GM12878 (cell line): ENCODE data around the gene CLEC4G. TPM values are rescaled to one million over a fixed set of nuclear protein-coding genes. Genes with fewer than 3 reads are reported as not detected.

Source experiments
- BHLHE40 ChIP-seq, 2 experiments: fragments of 450-650 bp in 1 of 2; IDR thresholded peaks; 2 replicates each; pipeline ENCODE4 v1.6.1; 2011 to 2017; ENCODE audit warnings: low read depth in 2 of 2, borderline replicate concordance in 1 of 2, improper control_type of control experiment in 1 of 2, low read length in 1 of 2, mild to moderate bottlenecking in 1 of 2
- CHD2 ChIP-seq: IDR thresholded peaks from 2 replicates; pipeline ENCODE4 v1.6.1; 2011; ENCODE audit warnings: low read depth, low read length, improper control_type of control experiment, borderline replicate concordance
- CREB1 ChIP-seq: IDR thresholded peaks from 2 replicates; pipeline ENCODE4 v1.6.1; 2012; ENCODE audit warnings: low read depth, mild to moderate bottlenecking, inconsistent platforms
- EP300 ChIP-seq, 2 experiments: fragments of 150-350 bp in 1 of 2; IDR thresholded peaks; 2 replicates each; pipeline ENCODE4 v1.6.1; 2011 to 2012; ENCODE audit warnings: low read depth in 2 of 2, low read length in 2 of 2, borderline replicate concordance in 1 of 2, improper control_type of control experiment in 1 of 2, inconsistent platforms in 1 of 2; ENCODE audit not compliant: control insufficient read depth in 1 of 2
- FOXK2 ChIP-seq: fragments of 450-650 bp; IDR thresholded peaks from 2 replicates; pipeline ENCODE4 v1.6.1; 2017; ENCODE audit warnings: mild to moderate bottlenecking, moderate library complexity
- IKZF1 ChIP-seq: fragments of 450-650 bp; conservative IDR thresholded peaks from 2 replicates; pipeline ENCODE4 v1.6.1; 2017; ENCODE audit warnings: antibody characterized with exemption, mild to moderate bottlenecking
- IRF5 ChIP-seq: fragments of 450-650 bp; IDR thresholded peaks from 2 replicates; pipeline ENCODE4 v1.6.1; 2017; ENCODE audit warnings: borderline replicate concordance
- JUND ChIP-seq: IDR thresholded peaks from 2 replicates; pipeline ENCODE4 v1.6.1; 2012; ENCODE audit warnings: low read depth, mild to moderate bottlenecking, low read length, improper control_type of control experiment, moderate library complexity
- MAX ChIP-seq: IDR thresholded peaks from 2 replicates; pipeline ENCODE4 v1.6.1; 2012; ENCODE audit warnings: low read depth, low read length, improper control_type of control experiment
- MEF2A ChIP-seq: IDR thresholded peaks from 2 replicates; pipeline ENCODE4 v1.6.1; 2011; ENCODE audit warnings: low read depth, mild to moderate bottlenecking, low read length, moderate library complexity; ENCODE audit not compliant: insufficient read depth
- NKRF ChIP-seq: fragments of 450-650 bp; conservative IDR thresholded peaks from 2 replicates; pipeline ENCODE4 v1.6.1; 2017; ENCODE audit warnings: mild to moderate bottlenecking, moderate library complexity
- PAX8 ChIP-seq: fragments of 450-650 bp; IDR thresholded peaks from 2 replicates; pipeline ENCODE4 v1.6.1; 2017; ENCODE audit warnings: mild to moderate bottlenecking, moderate library complexity
- POLR2AphosphoS5 ChIP-seq: IDR thresholded peaks from 2 replicates; pipeline ENCODE4 v1.6.1; 2011; ENCODE audit warnings: mild to moderate bottlenecking, low read length, inconsistent platforms
- STAT3 ChIP-seq: IDR thresholded peaks from 2 replicates; pipeline ENCODE4 v1.6.1; 2011; ENCODE audit warnings: low read depth, low read length, improper control_type of control experiment
- YY1 ChIP-seq: IDR thresholded peaks from 2 replicates; pipeline ENCODE4 v1.6.1; 2011; ENCODE audit warnings: low read depth, mild to moderate bottlenecking, low read length
- ZBTB4 ChIP-seq: fragments of 450-650 bp; formaldehyde crosslinking; IDR thresholded peaks from 2 replicates; pipeline ENCODE4 v1.4.0; 2022; ENCODE audit warnings: mild to moderate bottlenecking, moderate library complexity
- ZNF274 ChIP-seq: IDR thresholded peaks from one replicate; pipeline ENCODE4 v1.8.0; 2011; ENCODE audit not compliant: insufficient read length, insufficient read depth
- polyA plus RNA-seq, 11 experiments: library from polyadenylated mRNA; depleted of rRNA in 4 of 11; unstranded in 6 of 11; stranded (reverse) in 5 of 11; fragments of >200 nt; fragmentation: Nextera tagmentation in 4 of 11; fragmentation: Illumina TruSeq in 1 of 11; extraction: Ambion mirVana in 4 of 11; extraction: Trizol in 1 of 11; gene quantifications; 1 replicate in 1 of 11; 2 replicates in 10 of 11; pipeline versions ENCODE4 v1.2.1 to v1.2.3, GENCODE V29; 2011 to 2016; ENCODE audit warnings: inconsistent platforms in 2 of 11, missing spikeins in 2 of 11, low read depth in 1 of 11
- total RNA-seq, 4 experiments: library from RNA; depleted of rRNA in 3 of 4; stranded (reverse); fragments of >200 nt in 3 of 4; fragmentation: Illumina TruSeq in 1 of 4; extraction: Trizol in 1 of 4; gene quantifications; 2 replicates each; pipeline versions ENCODE4 v1.2.1 to v1.2.3, GENCODE V29; 2013 to 2021
- TF ChIP-seq, protein P1 (sequence below): fragments of 450-650 bp; IDR thresholded peaks from 2 replicates; pipeline ENCODE4 v1.6.1; 2017; ENCODE audit warnings: mild to moderate bottlenecking, moderate library complexity

The CLEC4G gene
- total and polyA plus RNA-seq, 10 of the 15 experiments (the other 5 are each of a cell fraction or from before 2014, with no cell fraction given) = 0.04 TPM; not detected in 9

- TF ChIP-seq ZBTB4 (CRISPR knock-in tag) (no peak), MAX (no peak; the same call in 1 of the 2 replicates), YY1 (peak; percentile 90), EP300 (IDR thresholded peaks at IDR 0.05; ENCODE audit: borderline replicate concordance in 1 of 2, control insufficient read depth in 1 of 2, low read depth in 2 of 2, low read length in 2 of 2) (no peak), BHLHE40 (IDR thresholded peaks at IDR 0.05; ENCODE audit: borderline replicate concordance in 1 of 2, low read depth in 2 of 2, low read length in 1 of 2) (peak in 1 of 2 experiments; percentile 78; a peak in 2 of 4 replicates), JUND (no peak), MEF2A (0 out of 2 replicates have a peak, but pooled peaks have one; percentile 11), POLR2AphosphoS5 (no peak; the same call in 1 of the 2 replicates), FOXK2 (no peak), IKZF1 (peak; percentile 90), ZNF274 (no peak), IRF5 (no peak), CHD2 (no peak), STAT3 (no peak), CREB1 (0 out of 2 replicates have a peak, but pooled peaks have one; percentile 41), NKRF (peak; percentile 55; the same call in 1 of the 2 replicates), PAX8 (no peak)
- TF ChIP-seq, protein P1, sequence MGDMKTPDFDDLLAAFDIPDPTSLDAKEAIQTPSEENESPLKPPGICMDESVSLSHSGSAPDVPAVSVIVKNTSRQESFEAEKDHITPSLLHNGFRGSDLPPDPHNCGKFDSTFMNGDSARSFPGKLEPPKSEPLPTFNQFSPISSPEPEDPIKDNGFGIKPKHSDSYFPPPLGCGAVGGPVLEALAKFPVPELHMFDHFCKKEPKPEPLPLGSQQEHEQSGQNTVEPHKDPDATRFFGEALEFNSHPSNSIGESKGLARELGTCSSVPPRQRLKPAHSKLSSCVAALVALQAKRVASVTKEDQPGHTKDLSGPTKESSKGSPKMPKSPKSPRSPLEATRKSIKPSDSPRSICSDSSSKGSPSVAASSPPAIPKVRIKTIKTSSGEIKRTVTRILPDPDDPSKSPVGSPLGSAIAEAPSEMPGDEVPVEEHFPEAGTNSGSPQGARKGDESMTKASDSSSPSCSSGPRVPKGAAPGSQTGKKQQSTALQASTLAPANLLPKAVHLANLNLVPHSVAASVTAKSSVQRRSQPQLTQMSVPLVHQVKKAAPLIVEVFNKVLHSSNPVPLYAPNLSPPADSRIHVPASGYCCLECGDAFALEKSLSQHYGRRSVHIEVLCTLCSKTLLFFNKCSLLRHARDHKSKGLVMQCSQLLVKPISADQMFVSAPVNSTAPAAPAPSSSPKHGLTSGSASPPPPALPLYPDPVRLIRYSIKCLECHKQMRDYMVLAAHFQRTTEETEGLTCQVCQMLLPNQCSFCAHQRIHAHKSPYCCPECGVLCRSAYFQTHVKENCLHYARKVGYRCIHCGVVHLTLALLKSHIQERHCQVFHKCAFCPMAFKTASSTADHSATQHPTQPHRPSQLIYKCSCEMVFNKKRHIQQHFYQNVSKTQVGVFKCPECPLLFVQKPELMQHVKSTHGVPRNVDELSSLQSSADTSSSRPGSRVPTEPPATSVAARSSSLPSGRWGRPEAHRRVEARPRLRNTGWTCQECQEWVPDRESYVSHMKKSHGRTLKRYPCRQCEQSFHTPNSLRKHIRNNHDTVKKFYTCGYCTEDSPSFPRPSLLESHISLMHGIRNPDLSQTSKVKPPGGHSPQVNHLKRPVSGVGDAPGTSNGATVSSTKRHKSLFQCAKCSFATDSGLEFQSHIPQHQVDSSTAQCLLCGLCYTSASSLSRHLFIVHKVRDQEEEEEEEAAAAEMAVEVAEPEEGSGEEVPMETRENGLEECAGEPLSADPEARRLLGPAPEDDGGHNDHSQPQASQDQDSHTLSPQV = peak; percentile 80
Observed at GRCh38 chr19:7680606-7681339, 51.1 kb downstream of the CLEC4G start, which contains the start of gene TRAPPC5 (continued).
